HepG2 (cell line): ENCODE measurements around the gene PDLIM4. TPM values are rescaled to one million over a fixed set of nuclear protein-coding genes. Genes with fewer than 3 reads are reported as not detected.

Experiments used
- ELF1 ChIP-seq: sonication (generic); formaldehyde crosslinking; IDR thresholded peaks from 2 replicates; pipeline ENCODE4 v1.4.0; 2020; ENCODE audit warnings: missing genetic modification reagents
- FOXM1 ChIP-seq: sonication (generic); formaldehyde crosslinking; IDR thresholded peaks from 2 replicates; pipeline ENCODE4 v1.5.0; 2020; ENCODE audit warnings: missing genetic modification reagents
- FOXP4 ChIP-seq: sonication (generic); formaldehyde crosslinking; IDR thresholded peaks from 2 replicates; pipeline ENCODE4 v1.4.0; 2020; ENCODE audit warnings: missing genetic modification reagents
- KLF6 ChIP-seq: IDR thresholded peaks from 2 replicates; pipeline ENCODE4 v1.8.0; 2016; ENCODE audit warnings: missing biosample characterization, missing genetic modification reagents
- POGK ChIP-seq: sonication (generic); formaldehyde crosslinking; conservative IDR thresholded peaks from 2 replicates; pipeline ENCODE4 v1.8.0; 2022; ENCODE audit warnings: mild to moderate bottlenecking, moderate library complexity, missing genetic modification reagents
- SNAPC4 ChIP-seq: sonication (generic); formaldehyde crosslinking; IDR thresholded peaks from 2 replicates; pipeline ENCODE4 v1.4.0; 2020; ENCODE audit warnings: mild to moderate bottlenecking, missing genetic modification reagents
- ZBTB10 ChIP-seq: sonication (generic); formaldehyde crosslinking; IDR thresholded peaks from 2 replicates; pipeline ENCODE4 v1.4.0; 2020; ENCODE audit warnings: missing genetic modification reagents, borderline replicate concordance
- ZBTB8A ChIP-seq: sonication (generic); formaldehyde crosslinking; IDR thresholded peaks from 2 replicates; pipeline ENCODE4 v1.4.0; 2020; ENCODE audit warnings: mild to moderate bottlenecking, low read depth, missing genetic modification reagents, borderline replicate concordance
- ZNF160 ChIP-seq: sonication (generic); formaldehyde crosslinking; IDR thresholded peaks from 2 replicates; pipeline ENCODE4 v1.8.0; 2022; ENCODE audit warnings: mild to moderate bottlenecking, inconsistent platforms, missing genetic modification reagents
- ZNF280B ChIP-seq: sonication (generic); formaldehyde crosslinking; IDR thresholded peaks from 2 replicates; pipeline ENCODE4 v1.5.0; 2020; ENCODE audit warnings: missing genetic modification reagents, mild to moderate bottlenecking, borderline replicate concordance
- ZNF816 ChIP-seq: sonication (generic); formaldehyde crosslinking; IDR thresholded peaks from 2 replicates; pipeline ENCODE4 v1.8.0; 2022; ENCODE audit warnings: missing genetic modification reagents, mild to moderate bottlenecking, borderline replicate concordance
- polyA plus RNA-seq, 8 experiments: library from polyadenylated mRNA; depleted of rRNA in 3 of 8; stranded (reverse) in 7 of 8; unstranded in 1 of 8; fragments of >200 nt; fragmentation: Illumina TruSeq in 4 of 8; extraction: Trizol in 4 of 8; gene quantifications; 2 replicates each; pipeline versions ENCODE4 v1.2.1 to v1.2.3, GENCODE V29; 2011 to 2016; ENCODE audit warnings: low read depth in 4 of 8, missing spikeins in 1 of 8, mixed read lengths in 1 of 8; ENCODE audit not compliant: insufficient read depth in 1 of 8
- total RNA-seq, 5 experiments: library from RNA; depleted of rRNA; stranded (reverse); fragments of >200 nt; fragmentation: Illumina TruSeq; extraction: Trizol; gene quantifications; 2 replicates each; pipeline ENCODE4 v1.2.3, GENCODE V29; 2016; ENCODE audit warnings: low read depth in 1 of 5

PDLIM4 gene
- total and polyA plus RNA-seq, 2 of the 13 experiments (the other 11 are each of a cell fraction or from before 2014, with no cell fraction given) = 1.1 to 2.3 TPM

GRCh38 chr5:132293066-132293991 is 35.8 kb downstream of the PDLIM4 start (continued):
- peak; percentile 8; the same call in 1 of the 2 replicates for TF ChIP-seq ZNF160 (CRISPR knock-in tag)
- no peak for TF ChIP-seq ZBTB10 (CRISPR knock-in tag)
- TF ChIP-seq ZNF280B (CRISPR knock-in tag) = peak; percentile 73; the same call in 1 of the 2 replicates
- TF ChIP-seq FOXM1 = no peak
- TF ChIP-seq KLF6 (CRISPR knock-in tag) = no peak
- 0 out of 2 replicates have a peak, but pooled peaks have one; percentile 44 for TF ChIP-seq ZBTB8A (CRISPR knock-in tag)
- peak; percentile 26; the same call in 1 of the 2 replicates for TF ChIP-seq SNAPC4 (CRISPR knock-in tag)
- no peak for TF ChIP-seq ZNF816 (CRISPR knock-in tag)
- no peak; the same call in 1 of the 2 replicates for TF ChIP-seq FOXP4 (CRISPR knock-in tag)
- peak; percentile 34 for TF ChIP-seq ELF1 (CRISPR knock-in tag)
- peak; percentile 71; the same call in 1 of the 2 replicates for TF ChIP-seq POGK (CRISPR knock-in tag)
